Adrenal gland (tissue), 12 donors: ENCODE data around the gene GRM8. TPM values are rescaled to one million over a fixed set of nuclear protein-coding genes. Genes with fewer than 3 reads are reported as not detected.

ENCODE experiments used
- DNase-seq, 7 donors: peaks; one replicate each; pipeline ENCODE4 v3.0.0-alpha.2; 2019 to 2020
- H3K27ac ChIP-seq, 5 donors: fragments of 200-600 bp; sonication (generic) in 4 of 5; 1 replicate in 3 of 5; 2 replicates in 2 of 5; pipeline versions ENCODE4 v1.5.1 to v1.8.0; 2016 to 2020; ENCODE audit warnings: mild to moderate bottlenecking in 1 of 5
- H3K27me3 ChIP-seq: fragments of 200-600 bp; 2 replicates; pipeline ENCODE4 v1.8.0; 2021
- H3K36me3 ChIP-seq, 2 donors: fragments of 200-600 bp; replicated peaks in 1 of 2; 1 replicate in 1 of 2; 2 replicates in 1 of 2; pipeline versions ENCODE4 v1.5.1 to v1.8.0; 2018 to 2022
- H3K4me1 ChIP-seq, 2 donors: fragments of 200-600 bp; replicated peaks in 1 of 2; 1 replicate in 1 of 2; 2 replicates in 1 of 2; pipeline versions ENCODE4 v1.5.1 to v1.8.0; 2018 to 2021
- H3K4me3 ChIP-seq, 4 donors: fragments of 200-600 bp; sonication (generic) in 3 of 4; one replicate each; pipeline ENCODE4 v1.5.1; 2016 to 2018
- H3K9me3 ChIP-seq, 3 donors: fragments of 200-600 bp; sonication (generic) in 1 of 3; replicated peaks in 1 of 3; 1 replicate in 2 of 3; 2 replicates in 1 of 3; pipeline versions ENCODE4 v1.5.1 to v1.8.0; 2016 to 2021
- CTCF ChIP-seq, 6 experiments: fragments of 450-650 bp in 4 of 6; fragments of 200-600 bp in 2 of 6; sonication (generic) in 1 of 6; IDR thresholded peaks; 1 replicate in 5 of 6; 2 replicates in 1 of 6; pipeline versions ENCODE4 v1.5.1 to v1.8.0; 2016 to 2021; ENCODE audit warnings: antibody characterized with exemption in 6 of 6, mild to moderate bottlenecking in 2 of 6, moderate library complexity in 1 of 6
- POLR2A ChIP-seq, 2 donors: fragments of 450-650 bp; IDR thresholded peaks; one replicate each; pipeline ENCODE4 v1.6.1; 2017; ENCODE audit warnings: antibody characterized with exemption in 2 of 2, mild to moderate bottlenecking in 2 of 2, moderate library complexity in 1 of 2
- WGBS, 4 donors: extraction: QIAGEN DNeasy Blood & Tissue Kit in 2 of 4; methylation state at CpG; one replicate each; pipeline versions ENCODE4 v1.1.5 to v1.1.7; 2013 to 2017; 5-methylcytosine and 5-hydroxymethylcytosine counted together
- intact Hi-C, 2 donors: fragments of 100-400 bp; cut with DNase I; formaldehyde crosslinking; loops; one replicate each; pipeline versions ENCODE4 v1.14.1 to v1.15.0; 2022 to 2023
- polyA plus RNA-seq, 3 donors: library from polyadenylated mRNA; stranded (reverse); fragments of 200-250 nt in 2 of 3; fragments of 350-450 nt in 1 of 3; fragmentation: Illumina TruSeq in 1 of 3; extraction: RNeasy Lipid Tissue Mini Kit (QIAGEN cat#74804) in 1 of 3; gene quantifications; one replicate each; pipeline ENCODE4 v1.2.3, GENCODE V29; 2013 to 2014
- total RNA-seq, 9 donors: library from RNA; depleted of rRNA in 4 of 9; stranded (reverse); fragments of >200 nt in 4 of 9; fragments of 120-200 nt in 1 of 9; fragmentation: NEBNext Ultra II Directional in 1 of 9; extraction: Animal tissue kit (Norgen Biotek cat#: 25700) in 1 of 9; gene quantifications; one replicate each; pipeline versions ENCODE4 v1.1.0 to v1.2.4, GENCODE V29; 2013 to 2023
- donor health status: healthy with polysubstance abuse.
- donor health status: Bipolar disorder and iron deficiency.
- donor health status: DM: yes; HTN: yes; CAD: no.
- donor health status: DM: no; HTN: no; CAD: no.
- donor health status: DM: no; HTN: no; CAD: no.
- donor health status: DM: yes; HTN: yes; CAD: no.

GRM8 gene
- total and polyA plus RNA-seq, 12 donors: 0.10 to 2.5 (median 0.92) TPM; not detected in 5

DNA sequence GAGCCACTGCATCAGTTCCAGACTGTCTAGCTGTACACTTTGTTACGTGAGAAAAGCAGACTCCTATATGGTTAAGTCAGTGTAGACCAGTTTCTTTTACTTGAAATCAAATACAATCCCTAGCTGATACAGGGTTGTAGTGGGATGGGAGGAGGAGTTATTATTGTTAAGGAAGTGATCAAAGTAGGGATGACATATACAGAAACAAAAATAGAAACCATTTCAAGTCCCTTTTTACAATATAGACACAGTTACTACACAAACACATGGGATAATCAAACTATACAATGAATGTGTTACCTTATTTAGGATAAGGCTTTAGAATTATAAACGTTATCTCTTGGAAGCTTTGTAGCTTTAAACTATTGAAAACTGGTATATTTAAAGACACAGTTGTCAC is 233.9 kb downstream of the GRM8 start:
- Histone ChIP-seq H3K27me3 (no peaks in the 10 kb centered on the region), H3K4me1 (no peaks in the 10 kb centered on the region), H3K9me3 (no peaks in the 10 kb centered on the region), H3K27ac (no peak overlapping the region), H3K4me3 (no peak overlapping the region), H3K36me3 (no peaks in the 10 kb centered on the region)
- no peak for DNase-seq
- intact Hi-C loops: no loop called here
- TF ChIP-seq POLR2A (IDR thresholded peaks at IDR 0.05): no peak
- TF ChIP-seq CTCF (IDR thresholded peaks at IDR 0.05): no peak
- 49 to 75% (median 69%) methylated on average over 2 of the region's 2 CpGs for WGBS, 4 donors

- no peak overlapping the region for H3K4me3 ChIP-seq
- 52 to 76% (median 59%) methylated on average over 2 of the region's 2 CpGs for WGBS, 4 donors
- no peak overlapping the region for H3K27ac ChIP-seq
- H3K27me3 ChIP-seq: no peaks in the 10 kb centered on the region
- no peak for DNase-seq
- H3K9me3 ChIP-seq: no peaks in the 10 kb centered on the region
- intact Hi-C loops: no loop called here
- no peaks in the 10 kb centered on the region for H3K36me3 ChIP-seq
- no peaks in the 10 kb centered on the region for H3K4me1 ChIP-seq
- no peak for TF ChIP-seq POLR2A (IDR thresholded peaks at IDR 0.05)
- no peak for TF ChIP-seq CTCF (IDR thresholded peaks at IDR 0.05)
Observed at GRCh38 chr7:127017196-127017595, 235.5 kb downstream of the GRM8 start.

- TF ChIP-seq CTCF (IDR thresholded peaks at IDR 0.05): no peak
- TF ChIP-seq POLR2A (IDR thresholded peaks at IDR 0.05): no peak
- intact Hi-C loops: no loop called here
- no peaks in the 10 kb centered on the region for H3K27me3 ChIP-seq
- DNase-seq: no peak
- 75 to 87% (median 81%) methylated on average over 3 of the region's 3 CpGs for WGBS, 4 donors
- no peak overlapping the region for H3K27ac ChIP-seq
- no peak overlapping the region for H3K4me3 ChIP-seq
- no peaks in the 10 kb centered on the region for H3K9me3 ChIP-seq
- H3K4me1 ChIP-seq: no peaks in the 10 kb centered on the region
- H3K36me3 ChIP-seq: no peaks in the 10 kb centered on the region
Observed at GRCh38 chr7:127000725-127001124, 252.0 kb downstream of the GRM8 start.

GRCh38 chr7:126996659-126997058 is 256.1 kb downstream of the GRM8 start:
- no peak for TF ChIP-seq POLR2A (IDR thresholded peaks at IDR 0.05)
- TF ChIP-seq CTCF (IDR thresholded peaks at IDR 0.05): no peak
- intact Hi-C loops: no loop called here

More at GRCh38 chr7:126996659-126997058, 256.1 kb downstream of the GRM8 start:
- no peak overlapping the region for H3K27ac ChIP-seq
- H3K36me3 ChIP-seq: no peaks in the 10 kb centered on the region
- WGBS, 4 donors: 28 to 78% (median 63%) methylated on average over 1 of the region's 1 CpG
- H3K9me3 ChIP-seq: no peaks in the 10 kb centered on the region
- no peak for DNase-seq
- no peaks in the 10 kb centered on the region for H3K27me3 ChIP-seq
- no peaks in the 10 kb centered on the region for H3K4me1 ChIP-seq
- no peak overlapping the region for H3K4me3 ChIP-seq
